ENCODE data around the gene MAPT.

DNA sequence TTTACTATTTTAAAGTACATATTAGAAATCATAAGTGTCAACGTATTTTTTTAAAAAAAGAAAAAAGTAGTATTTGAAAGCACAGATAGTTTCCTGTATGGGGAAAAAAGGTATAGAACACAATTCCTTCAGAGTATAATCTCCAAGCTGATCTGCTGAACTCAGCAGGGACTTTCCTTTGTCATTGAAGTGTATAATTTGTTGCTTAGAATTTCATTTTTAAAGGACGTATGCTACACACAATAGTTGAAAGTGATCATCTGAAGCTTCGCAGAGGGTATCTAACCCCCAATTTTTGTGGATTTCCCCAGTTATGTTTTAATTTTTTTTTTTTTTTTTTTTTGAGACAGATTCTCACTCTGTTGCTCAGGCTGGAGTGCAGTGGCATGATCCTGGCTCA lies 20.2 kb upstream of the MAPT start:
- TF ChIP-seq, protein P1, sequence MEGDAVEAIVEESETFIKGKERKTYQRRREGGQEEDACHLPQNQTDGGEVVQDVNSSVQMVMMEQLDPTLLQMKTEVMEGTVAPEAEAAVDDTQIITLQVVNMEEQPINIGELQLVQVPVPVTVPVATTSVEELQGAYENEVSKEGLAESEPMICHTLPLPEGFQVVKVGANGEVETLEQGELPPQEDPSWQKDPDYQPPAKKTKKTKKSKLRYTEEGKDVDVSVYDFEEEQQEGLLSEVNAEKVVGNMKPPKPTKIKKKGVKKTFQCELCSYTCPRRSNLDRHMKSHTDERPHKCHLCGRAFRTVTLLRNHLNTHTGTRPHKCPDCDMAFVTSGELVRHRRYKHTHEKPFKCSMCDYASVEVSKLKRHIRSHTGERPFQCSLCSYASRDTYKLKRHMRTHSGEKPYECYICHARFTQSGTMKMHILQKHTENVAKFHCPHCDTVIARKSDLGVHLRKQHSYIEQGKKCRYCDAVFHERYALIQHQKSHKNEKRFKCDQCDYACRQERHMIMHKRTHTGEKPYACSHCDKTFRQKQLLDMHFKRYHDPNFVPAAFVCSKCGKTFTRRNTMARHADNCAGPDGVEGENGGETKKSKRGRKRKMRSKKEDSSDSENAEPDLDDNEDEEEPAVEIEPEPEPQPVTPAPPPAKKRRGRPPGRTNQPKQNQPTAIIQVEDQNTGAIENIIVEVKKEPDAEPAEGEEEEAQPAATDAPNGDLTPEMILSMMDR (IDR thresholded peaks at IDR 0.05; ENCODE audit: insufficient read depth, low read depth, low read length) = no peak
- no peak for TF ChIP-seq EZH2 (IDR thresholded peaks at IDR 0.05; ENCODE audit: insufficient read depth, low read length)

Measured in astrocyte (in vitro differentiated cells and primary cell).